T-cell (primary cell): ENCODE measurements around the gene DDIAS. TPM values are rescaled to one million over a fixed set of nuclear protein-coding genes. Genes with fewer than 3 reads are reported as not detected.
"Not testable (repeated sequence)": the region's sequence is repeated elsewhere in the genome, so short reads cannot be mapped to it uniquely, and the experiment has no call there.

Experiments
- ATAC-seq, 4 experiments: fragments of 200-7000 bp in 3 of 4; fragments of 150-1000 bp in 1 of 4; cut with Tn5 transposase; replicated peaks in 1 of 4; 1 replicate in 3 of 4; 2 replicates in 1 of 4; pipeline ENCODE4 v1.10.0; 2021; ENCODE audit warnings: moderate library complexity in 3 of 4, mild to moderate bottlenecking in 2 of 4, moderate number of reproducible peaks in 1 of 4
- CTCF ChIA-PET, 2 donors: fragments of 300-600 bp; sonication (Branson Sonifier 250); formaldehyde crosslinking; loops; one replicate each; lab custom pipeline; 2022; ENCODE audit warnings: antibody characterized with exemption in 2 of 2; lab: Charles Lee
- POLR2A ChIA-PET, 2 donors: fragments of 300-600 bp; sonication (Branson Sonifier 250); formaldehyde crosslinking; loops; one replicate each; lab custom pipeline; 2022; ENCODE audit warnings: antibody characterized with exemption in 2 of 2; lab: Charles Lee
- DNase-seq, 35 experiments: peaks; one replicate each; pipeline versions ENCODE4 v3.0.0 to v3.0.0-alpha.2; 2013 to 2023
- H3K27ac ChIP-seq: one replicate; pipeline ENCODE4 v1.5.1; 2013; ENCODE audit warnings: low read length
- H3K27me3 ChIP-seq, 2 experiments: replicated peaks in 1 of 2; 1 replicate in 1 of 2; 2 replicates in 1 of 2; pipeline versions ENCODE4 v1.6.1 to v1.7.0; 2013; ENCODE audit warnings: low read length in 1 of 2, mixed read lengths in 1 of 2; ENCODE audit not compliant: control insufficient read depth in 2 of 2, insufficient read depth in 2 of 2; ENCODE audit errors: extremely low read depth in 1 of 2
- H3K36me3 ChIP-seq, 2 donors: 1 replicate in 1 of 2; 2 replicates in 1 of 2; pipeline versions ENCODE4 v1.6.1 to v1.7.0; 2013; ENCODE audit warnings: low read length in 1 of 2; ENCODE audit not compliant: control insufficient read depth in 2 of 2, insufficient read depth in 1 of 2; ENCODE audit errors: extremely low read depth in 1 of 2
- H3K4me1 ChIP-seq, 2 experiments: 1 replicate in 1 of 2; 2 replicates in 1 of 2; pipeline versions ENCODE4 v1.6.1 to v1.7.0; 2013; ENCODE audit warnings: low read length in 2 of 2, mixed read lengths in 1 of 2; ENCODE audit not compliant: insufficient read depth in 2 of 2, control insufficient read depth in 1 of 2; ENCODE audit errors: extremely low read depth in 1 of 2
- H3K4me3 ChIP-seq, 2 donors: 1 replicate in 1 of 2; 2 replicates in 1 of 2; pipeline versions ENCODE4 v1.5.1 to v1.7.0; 2013; ENCODE audit warnings: mild to moderate bottlenecking in 2 of 2, low read length in 1 of 2, moderate library complexity in 1 of 2; ENCODE audit not compliant: control insufficient read depth in 1 of 2; ENCODE audit errors: extremely low read depth in 1 of 2
- H3K9me3 ChIP-seq: 2 replicates; pipeline ENCODE4 v1.7.0; 2013
- H3K27ac Mint-ChIP-seq, 2 donors: one replicate each; pipeline ENCODE4 v1.8.0; 2020 to 2021; ENCODE audit warnings: mild to moderate bottlenecking in 2 of 2, mixed read lengths in 2 of 2
- H3K27me3 Mint-ChIP-seq, 2 donors: one replicate each; pipeline ENCODE4 v1.8.0; 2021 to 2022; ENCODE audit warnings: mixed read lengths in 2 of 2
- H3K36me3 Mint-ChIP-seq: one replicate; pipeline ENCODE4 v1.8.0; 2021; ENCODE audit warnings: mixed read lengths
- H3K4me1 Mint-ChIP-seq, 3 donors: one replicate each; pipeline ENCODE4 v1.8.0; 2020 to 2022; ENCODE audit warnings: mixed read lengths in 3 of 3, mild to moderate bottlenecking in 1 of 3
- H3K4me3 Mint-ChIP-seq, 3 donors: one replicate each; pipeline ENCODE4 v1.8.0; 2020 to 2022; ENCODE audit warnings: mild to moderate bottlenecking in 3 of 3, mixed read lengths in 3 of 3, moderate library complexity in 3 of 3
- H3K9me3 Mint-ChIP-seq, 3 donors: one replicate each; pipeline ENCODE4 v1.8.0; 2020 to 2022; ENCODE audit warnings: mixed read lengths in 3 of 3
- WGBS: methylation state at CpG from one replicate; pipeline ENCODE4 v1.1.5; 2013; ENCODE audit warnings: missing lambda C conversion rate; ENCODE audit not compliant: insufficient coverage; 5-methylcytosine and 5-hydroxymethylcytosine counted together
- total RNA-seq, 35 experiments: library from RNA in 6 of 35; stranded (reverse) in 6 of 35; fragments of 120-200 nt in 1 of 35; gene quantifications; one replicate each; pipeline versions ENCODE4 v1.2.1 to v1.2.4 and lab custom pipeline; 2013 to 2026

DDIAS gene
- total RNA-seq, 5 donors from 2014 or later (not counting 1 experiment from before 2014, with no cell fraction given): 0.55 to 1.9 (median 1.3) TPM

GRCh38 chr11:82969811-82970210, 68.3 kb downstream of the DDIAS start:
- H3K27me3 Mint-ChIP-seq: no peaks in the 10 kb centered on the region
- ChIA-PET POLR2A (no interaction called here), CTCF (no interaction called here)
- H3K9me3 Mint-ChIP-seq: no peaks in the 10 kb centered on the region
- no peak overlapping the region for H3K4me3 ChIP-seq
- H3K27ac ChIP-seq: no peak overlapping the region
- H3K27ac Mint-ChIP-seq: peak overlapping the region; percentile 83 to 85
- H3K4me1 Mint-ChIP-seq: peaks cover 49 to 58% (median 52%) of the 10 kb centered on the region in 3 donors
- no peaks in the 10 kb centered on the region for H3K27me3 ChIP-seq
- WGBS: no CpG with 5 or more reads among the region's 4 CpGs
- no peak for DNase-seq
- ATAC-seq: peak in 1 of 4 experiments; percentile 36
- H3K9me3 ChIP-seq: no peaks in the 10 kb centered on the region
- no peaks in the 10 kb centered on the region for H3K36me3 ChIP-seq
- H3K4me1 ChIP-seq: peaks cover 11 to 15% of the 10 kb centered on the region in 2 experiments
- no peaks in the 10 kb centered on the region for H3K36me3 Mint-ChIP-seq
- H3K4me3 Mint-ChIP-seq: peak overlapping the region in 2 of 3 donors; percentile 15 to 32

GRCh38 chr11:82970507-82971083, 69.1 kb downstream of the DDIAS start:
- peaks cover 8 to 15% of the 10 kb centered on the region in 2 experiments for H3K4me1 ChIP-seq
- not testable (repeated sequence) for H3K27ac ChIP-seq, H3K36me3 Mint-ChIP-seq, H3K27me3 Mint-ChIP-seq, H3K36me3 ChIP-seq, DNase-seq, H3K27me3 ChIP-seq, H3K4me3 ChIP-seq, H3K9me3 Mint-ChIP-seq, H3K9me3 ChIP-seq
- H3K27ac Mint-ChIP-seq: peak overlapping the region in 1 of 2 donors; percentile 16
- peaks cover 41 to 50% (median 44%) of the 10 kb centered on the region in 3 donors for H3K4me1 Mint-ChIP-seq
- WGBS: 97% methylated on average over 59 of the region's 60 CpGs
- H3K4me3 Mint-ChIP-seq: peak overlapping the region in 2 of 3 donors; percentile 19 to 81
- ChIA-PET POLR2A (interaction anchor here in 1 of 2 donors (0.9 kb wide), 1 partner anchor 9 kb away, joined by 3 read pairs; no protein-coding TSS in a partner anchor), CTCF (interaction anchor here (0.6 to 1.7 kb wide), 4 partner anchors 28 to 1181 kb away, joined by 3 to 6 read pairs (median 3); no protein-coding TSS in a partner anchor)
- peak in 1 of 4 experiments; percentile 43 for ATAC-seq

- not testable (repeated sequence) for H3K36me3 ChIP-seq, H3K27me3 ChIP-seq, H3K36me3 Mint-ChIP-seq, H3K9me3 Mint-ChIP-seq, H3K27me3 Mint-ChIP-seq, H3K9me3 ChIP-seq
- Histone ChIP-seq H3K4me1 (peaks cover 8 to 15% of the 10 kb centered on the region in 2 experiments), H3K4me3 (peak overlapping the region; percentile 29 to 51), H3K27ac (peak overlapping the region; percentile 36)
- POLR2A ChIA-PET: interaction anchor here (0.5 to 1.1 kb wide), 3 partner anchors 10 to 85 kb away, joined by 3 to 4 read pairs (median 3); partner anchors contain the start of gene DDIAS (in 1 of the 2)
- CTCF ChIA-PET: interaction anchor here in 1 of 2 donors (0.7 to 1.7 kb wide), 2 partner anchors 37 to 189 kb away, joined by 3 to 6 read pairs; no protein-coding TSS in a partner anchor
- DNase-seq: peak in 29 of 35 experiments; percentile 8 to 73 (median 40)
- H3K4me3 Mint-ChIP-seq: peak overlapping the region; percentile 81 to 84 (median 82)
- WGBS: 10% methylated on average over 2 of the region's 8 CpGs
- H3K4me1 Mint-ChIP-seq: peaks cover 41 to 47% (median 41%) of the 10 kb centered on the region in 3 donors
- peak overlapping the region; percentile 83 to 91 for H3K27ac Mint-ChIP-seq
- peak; percentile 31 to 75 (median 58) for ATAC-seq
Observed at GRCh38 chr11:82971519-82971946, 70.0 kb downstream of the DDIAS start.

- WGBS: no CpG with 5 or more reads among the region's 1 CpG
- peaks cover 40 to 47% (median 40%) of the 10 kb centered on the region in 3 donors for H3K4me1 Mint-ChIP-seq
- H3K27ac Mint-ChIP-seq: peak overlapping the region; percentile 83 to 91
Observed at GRCh38 chr11:82972103-82972502, 70.6 kb downstream of the DDIAS start.

GRCh38 chr11:82974135-82974534, 72.6 kb downstream of the DDIAS start:
- Histone ChIP-seq H3K27me3 (no peaks in the 10 kb centered on the region), H3K4me1 (peaks cover 4 to 11% of the 10 kb centered on the region in 2 experiments), H3K36me3 (no peaks in the 10 kb centered on the region), H3K27ac (no peak overlapping the region), H3K4me3 (no peak overlapping the region), H3K9me3 (no peaks in the 10 kb centered on the region)
- H3K4me1 Mint-ChIP-seq: peaks cover 49 to 53% (median 52%) of the 10 kb centered on the region in 3 donors
- ChIA-PET POLR2A (no interaction called here), CTCF (no interaction called here)
- WGBS: no CpG with 5 or more reads among the region's 2 CpGs
- no peaks in the 10 kb centered on the region for H3K9me3 Mint-ChIP-seq
- H3K27me3 Mint-ChIP-seq: no peaks in the 10 kb centered on the region
- peaks cover 5% of the 10 kb centered on the region for H3K36me3 Mint-ChIP-seq
- peak overlapping the region in 1 of 2 donors; percentile 0 for H3K27ac Mint-ChIP-seq
- no peak for DNase-seq
- no peak overlapping the region for H3K4me3 Mint-ChIP-seq
- ATAC-seq: no peak

More at GRCh38 chr11:82972103-82972502, 70.6 kb downstream of the DDIAS start:
- Histone ChIP-seq H3K4me1 (peaks cover 8 to 15% of the 10 kb centered on the region in 2 experiments), H3K36me3 (no peaks in the 10 kb centered on the region), H3K27ac (no peak overlapping the region), H3K9me3 (no peaks in the 10 kb centered on the region), H3K27me3 (no peaks in the 10 kb centered on the region), H3K4me3 (peak overlapping the region in 1 of 2 donors; percentile 51)
- ChIA-PET POLR2A (interaction anchor here in 1 of 2 donors (1.1 kb wide), 1 partner anchor 71 kb away, joined by 3 read pairs; the partner anchor contains the start of gene DDIAS), CTCF (interaction anchor here in 1 of 2 donors (1.7 kb wide), 1 partner anchor 38 kb away, joined by 6 read pairs; no protein-coding TSS in a partner anchor)
- DNase-seq (no peak), ATAC-seq (no peak)
- Mint-ChIP-seq H3K4me3 (peak overlapping the region; percentile 81 to 84 (median 82)), H3K27me3 (no peaks in the 10 kb centered on the region), H3K9me3 (no peaks in the 10 kb centered on the region), H3K36me3 (no peaks in the 10 kb centered on the region)

GRCh38 chr11:82974851-82975250, 73.3 kb downstream of the DDIAS start:
- peaks cover 8% of the 10 kb centered on the region for H3K36me3 Mint-ChIP-seq
- H3K27me3 ChIP-seq: no peaks in the 10 kb centered on the region
- ATAC-seq (no peak), DNase-seq (no peak)
- no peaks in the 10 kb centered on the region for H3K36me3 ChIP-seq
- no peak overlapping the region for H3K4me3 ChIP-seq
- CTCF ChIA-PET: interaction anchor here in 1 of 2 donors (0.6 kb wide), 1 partner anchor 69 kb away, joined by 3 read pairs; no protein-coding TSS in a partner anchor
- no peaks in the 10 kb centered on the region for H3K9me3 ChIP-seq
- no peaks in the 10 kb centered on the region for H3K9me3 Mint-ChIP-seq
- no CpG with 5 or more reads among the region's 2 CpGs for WGBS
- H3K4me1 ChIP-seq: peaks cover 4 to 5% of the 10 kb centered on the region in 2 experiments
- POLR2A ChIA-PET: interaction anchor here in 1 of 2 donors (0.7 kb wide), 1 partner anchor 11 kb away, joined by 10 read pairs; no protein-coding TSS in a partner anchor
- H3K27ac ChIP-seq: no peak overlapping the region
- peaks cover 46 to 48% (median 46%) of the 10 kb centered on the region in 3 donors for H3K4me1 Mint-ChIP-seq
- H3K4me3 Mint-ChIP-seq: no peak overlapping the region
- no peak overlapping the region for H3K27ac Mint-ChIP-seq
- H3K27me3 Mint-ChIP-seq: no peaks in the 10 kb centered on the region
